SK-N-MC (cell line): ENCODE results near the gene MROH8.

Experiments used
- EZH2 ChIP-seq: fragments of 200-600 bp; sonication (generic); IDR thresholded peaks from one replicate; pipeline ENCODE4 v1.6.1; 2017; ENCODE audit warnings: antibody characterized with exemption
- POLR2AphosphoS5 ChIP-seq: IDR thresholded peaks from 2 replicates; pipeline ENCODE4 v1.6.1; 2012; ENCODE audit warnings: mild to moderate bottlenecking, low read depth, low read length, borderline replicate concordance

DNA sequence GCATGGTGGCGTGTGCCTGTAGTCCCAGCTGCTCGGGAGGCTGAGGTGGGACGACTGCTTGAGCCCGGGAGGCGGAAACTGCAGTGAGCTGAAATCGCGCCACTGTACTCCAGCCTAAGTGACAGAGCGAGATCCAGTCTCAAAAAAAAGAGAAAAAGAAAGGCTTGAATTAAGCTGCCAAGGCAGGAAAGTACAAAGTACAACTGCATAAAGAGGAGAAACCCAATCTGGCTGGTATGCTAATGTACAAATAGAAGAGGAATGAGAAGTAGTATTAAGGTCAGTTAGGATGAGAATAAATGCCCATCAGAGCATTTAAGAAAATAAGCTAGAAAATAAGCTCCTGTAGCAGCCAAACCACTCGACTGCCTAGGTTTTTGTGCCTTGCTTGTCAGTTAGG, 23.4 kb downstream of the MROH8 start:
- TF ChIP-seq EZH2 (no peak), POLR2AphosphoS5 (no peak)
